HG02610 (cell line): Measurements from ENCODE around the gene MMS19.

Experiments used
- ATAC-seq: cut with Tn5 transposase; IDR thresholded peaks from one replicate; pipeline ENCODE4 v1.9.1; 2021; ENCODE audit warnings: mild to moderate bottlenecking, moderate library complexity; ENCODE audit not compliant: unreplicated experiment

The MMS19 gene, protein sequence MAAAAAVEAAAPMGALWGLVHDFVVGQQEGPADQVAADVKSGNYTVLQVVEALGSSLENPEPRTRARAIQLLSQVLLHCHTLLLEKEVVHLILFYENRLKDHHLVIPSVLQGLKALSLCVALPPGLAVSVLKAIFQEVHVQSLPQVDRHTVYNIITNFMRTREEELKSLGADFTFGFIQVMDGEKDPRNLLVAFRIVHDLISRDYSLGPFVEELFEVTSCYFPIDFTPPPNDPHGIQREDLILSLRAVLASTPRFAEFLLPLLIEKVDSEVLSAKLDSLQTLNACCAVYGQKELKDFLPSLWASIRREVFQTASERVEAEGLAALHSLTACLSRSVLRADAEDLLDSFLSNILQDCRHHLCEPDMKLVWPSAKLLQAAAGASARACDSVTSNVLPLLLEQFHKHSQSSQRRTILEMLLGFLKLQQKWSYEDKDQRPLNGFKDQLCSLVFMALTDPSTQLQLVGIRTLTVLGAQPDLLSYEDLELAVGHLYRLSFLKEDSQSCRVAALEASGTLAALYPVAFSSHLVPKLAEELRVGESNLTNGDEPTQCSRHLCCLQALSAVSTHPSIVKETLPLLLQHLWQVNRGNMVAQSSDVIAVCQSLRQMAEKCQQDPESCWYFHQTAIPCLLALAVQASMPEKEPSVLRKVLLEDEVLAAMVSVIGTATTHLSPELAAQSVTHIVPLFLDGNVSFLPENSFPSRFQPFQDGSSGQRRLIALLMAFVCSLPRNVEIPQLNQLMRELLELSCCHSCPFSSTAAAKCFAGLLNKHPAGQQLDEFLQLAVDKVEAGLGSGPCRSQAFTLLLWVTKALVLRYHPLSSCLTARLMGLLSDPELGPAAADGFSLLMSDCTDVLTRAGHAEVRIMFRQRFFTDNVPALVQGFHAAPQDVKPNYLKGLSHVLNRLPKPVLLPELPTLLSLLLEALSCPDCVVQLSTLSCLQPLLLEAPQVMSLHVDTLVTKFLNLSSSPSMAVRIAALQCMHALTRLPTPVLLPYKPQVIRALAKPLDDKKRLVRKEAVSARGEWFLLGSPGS

DNA sequence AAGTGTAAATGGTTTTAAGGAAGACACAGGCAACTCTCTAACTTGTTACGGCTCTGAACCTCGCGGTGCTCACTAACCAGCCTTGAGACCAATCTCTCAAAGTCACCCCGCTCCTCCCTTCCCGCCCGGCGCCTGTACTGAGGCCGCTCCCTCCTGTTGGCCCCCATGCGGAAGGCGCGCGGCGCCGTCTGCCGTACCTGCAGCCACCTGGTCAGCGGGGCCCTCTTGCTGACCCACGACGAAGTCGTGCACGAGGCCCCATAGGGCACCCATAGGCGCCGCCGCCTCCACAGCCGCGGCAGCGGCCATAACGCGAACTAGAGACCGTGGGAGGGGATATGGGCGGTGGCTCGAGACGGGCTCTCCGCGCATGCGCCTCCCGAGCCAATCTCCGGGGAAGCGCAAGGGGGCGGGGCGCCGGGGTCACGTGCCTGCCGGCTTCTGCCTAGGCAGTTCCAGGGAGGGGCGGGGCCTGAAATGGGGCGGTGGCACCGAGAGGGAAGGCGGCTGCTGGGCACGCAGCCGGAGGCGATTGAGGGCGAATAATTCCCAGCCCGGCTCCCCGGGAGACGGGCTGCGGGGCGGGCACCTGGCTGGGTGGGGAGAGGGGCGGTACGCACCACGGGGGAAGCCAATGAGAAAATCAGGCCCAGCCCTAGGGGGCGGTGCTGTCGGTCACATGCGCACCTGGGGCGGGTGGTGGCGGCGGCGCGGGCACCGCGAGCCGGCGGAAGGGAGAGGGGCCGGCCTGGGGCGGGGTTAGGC lies at the start of gene MMS19:
Gene MMS19, minus strand, starts transcription at position 347 of the 765 bp plus-strand sequence. Its CDS starts 38 bp downstream, at position 309.
- peak; percentile 94 for ATAC-seq

DNA sequence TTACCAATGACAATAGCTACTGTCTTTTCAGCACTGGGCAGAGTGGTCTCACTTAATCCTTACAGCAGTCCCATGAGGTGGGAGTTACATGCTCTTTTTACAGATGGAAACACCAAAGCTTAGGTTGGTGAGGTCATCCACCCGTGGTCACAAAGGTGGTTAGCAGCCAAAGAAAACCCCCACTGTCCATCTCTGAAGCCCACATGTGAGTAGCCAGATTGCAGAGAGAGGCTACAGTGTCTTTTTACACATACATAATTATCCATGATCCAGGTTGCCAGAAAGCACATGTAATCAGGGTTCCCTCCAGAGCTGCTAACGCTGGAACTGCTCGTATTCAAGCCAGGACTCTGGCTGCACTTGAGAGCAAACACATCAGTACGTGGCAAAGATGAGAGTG lies 49.7 kb upstream of the MMS19 start:
- ATAC-seq: no peak

DNA sequence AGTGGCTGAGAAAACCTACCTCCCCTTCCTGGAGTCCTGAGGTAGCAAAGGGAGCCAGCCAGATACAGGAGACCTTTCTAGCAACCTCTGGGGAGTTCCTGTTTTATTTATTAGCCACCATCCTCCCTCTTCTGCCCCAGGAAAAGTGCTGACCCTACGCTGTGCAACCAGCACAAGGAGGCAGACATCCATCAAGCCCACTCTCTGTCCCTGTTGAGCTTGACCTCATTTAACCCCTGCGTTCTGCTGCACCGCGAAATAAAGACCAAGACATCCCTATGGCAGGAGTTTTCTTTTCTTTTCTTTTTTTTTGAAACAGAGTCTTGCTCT lies 49.0 kb upstream of the MMS19 start:
- ATAC-seq: no peak

DNA sequence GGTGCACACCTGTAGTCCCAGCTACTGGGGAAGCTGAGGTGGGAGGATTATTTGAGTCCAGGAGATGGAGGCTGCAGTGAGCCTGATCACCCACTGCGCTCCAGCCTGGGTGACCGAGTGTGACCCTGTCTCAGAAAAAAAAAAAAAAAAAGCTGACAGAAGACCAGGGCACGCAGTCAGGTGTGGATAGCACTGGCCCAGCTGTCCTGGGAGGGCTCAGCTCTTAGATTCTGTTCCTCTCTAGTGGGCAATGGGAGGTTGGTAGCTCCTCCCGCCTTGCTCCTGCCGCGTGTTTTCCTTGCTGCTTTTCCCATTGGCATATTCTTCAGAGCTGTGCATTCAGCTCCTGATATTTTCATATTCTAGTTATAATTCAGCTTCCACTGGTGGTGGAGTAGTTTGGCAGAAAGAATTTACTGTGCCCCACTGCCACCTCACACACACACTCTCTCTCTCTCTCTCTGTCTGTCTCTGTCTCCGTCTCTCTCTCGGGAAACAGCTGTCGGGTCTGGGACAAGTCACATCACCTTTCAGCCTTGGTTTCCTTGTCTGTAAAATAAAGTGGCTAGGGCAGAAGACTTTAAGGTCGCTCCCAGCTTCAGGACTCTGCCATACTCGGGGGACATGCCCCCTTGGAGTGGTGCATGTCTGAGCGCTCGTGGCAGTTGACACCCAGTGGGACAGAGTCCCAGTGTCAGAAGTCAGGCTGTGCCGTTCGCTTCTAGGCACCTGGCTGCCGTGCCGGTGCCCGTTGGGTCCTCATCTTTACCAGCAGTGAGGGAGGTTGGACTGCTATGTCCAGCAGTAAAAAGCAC lies 48.4 kb upstream of the MMS19 start:
- no peak for ATAC-seq

DNA sequence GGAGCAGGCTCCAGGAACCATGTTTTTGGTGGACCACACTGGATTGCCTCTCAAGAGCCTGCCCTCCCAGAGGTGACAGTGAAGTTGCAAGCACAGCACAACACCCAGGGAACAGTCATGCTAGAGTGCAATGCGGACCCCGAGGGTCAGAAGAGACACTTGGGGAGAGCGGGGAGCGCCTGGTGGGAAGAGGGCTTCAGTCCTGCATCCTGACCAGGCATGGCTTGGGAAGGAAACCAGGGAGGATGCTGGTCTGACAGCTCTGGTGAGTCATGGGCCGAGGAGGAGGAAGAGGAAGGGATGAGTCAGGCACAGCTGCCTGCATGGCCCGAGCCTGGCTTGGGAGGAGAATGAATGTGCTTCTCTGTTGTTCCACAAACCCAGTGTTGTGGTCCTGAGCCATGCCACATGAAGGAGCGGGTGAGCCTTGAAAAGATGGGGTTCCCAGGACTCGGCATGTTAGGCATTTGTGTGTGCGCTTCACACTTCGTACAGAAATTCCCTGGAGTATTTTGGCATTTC lies 44.9 kb upstream of the MMS19 start:
- peak; percentile 61 for ATAC-seq

DNA sequence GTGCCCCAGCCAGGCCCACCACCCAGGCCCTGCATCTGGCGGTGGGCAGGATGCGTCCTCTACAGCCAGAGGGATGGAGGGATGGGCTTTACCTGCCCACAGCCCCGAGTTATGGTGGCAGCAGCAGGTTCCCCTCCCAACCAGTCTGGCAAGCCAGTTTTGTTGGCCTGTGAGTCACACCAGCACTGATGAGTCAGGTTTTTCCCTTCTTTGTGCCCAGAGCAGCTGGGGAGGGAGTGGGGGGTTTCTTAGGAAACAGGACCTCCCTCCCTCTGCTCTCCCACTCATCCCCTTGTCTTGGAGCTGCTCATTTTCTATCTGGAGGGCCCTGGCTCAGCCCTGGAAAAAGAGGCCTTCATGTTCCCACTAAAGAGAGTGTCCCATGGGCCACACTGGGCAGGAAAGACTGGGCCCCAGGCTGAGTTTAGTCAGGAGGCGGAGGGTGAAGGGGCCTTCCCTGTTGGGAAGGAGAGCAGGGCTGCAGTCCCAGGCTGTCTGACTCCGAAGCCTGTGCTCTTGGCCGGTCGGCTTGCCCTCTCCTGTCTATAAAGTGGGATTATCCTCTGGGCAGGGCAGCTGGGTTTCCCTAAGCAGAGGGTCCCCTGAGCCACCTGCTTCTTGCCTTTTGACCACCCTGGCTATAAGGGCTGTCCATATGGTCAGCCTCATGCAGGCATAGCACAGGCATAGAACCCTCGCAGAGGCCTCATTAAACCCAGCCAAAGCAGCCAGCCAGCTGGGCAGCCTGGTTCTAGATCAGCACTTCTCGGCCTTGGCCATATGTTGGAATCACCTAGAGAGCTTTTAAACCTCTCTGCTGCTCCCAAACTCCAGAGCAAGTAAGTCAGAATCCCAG lies 44.2 kb upstream of the MMS19 start:
- ATAC-seq: no peak

DNA sequence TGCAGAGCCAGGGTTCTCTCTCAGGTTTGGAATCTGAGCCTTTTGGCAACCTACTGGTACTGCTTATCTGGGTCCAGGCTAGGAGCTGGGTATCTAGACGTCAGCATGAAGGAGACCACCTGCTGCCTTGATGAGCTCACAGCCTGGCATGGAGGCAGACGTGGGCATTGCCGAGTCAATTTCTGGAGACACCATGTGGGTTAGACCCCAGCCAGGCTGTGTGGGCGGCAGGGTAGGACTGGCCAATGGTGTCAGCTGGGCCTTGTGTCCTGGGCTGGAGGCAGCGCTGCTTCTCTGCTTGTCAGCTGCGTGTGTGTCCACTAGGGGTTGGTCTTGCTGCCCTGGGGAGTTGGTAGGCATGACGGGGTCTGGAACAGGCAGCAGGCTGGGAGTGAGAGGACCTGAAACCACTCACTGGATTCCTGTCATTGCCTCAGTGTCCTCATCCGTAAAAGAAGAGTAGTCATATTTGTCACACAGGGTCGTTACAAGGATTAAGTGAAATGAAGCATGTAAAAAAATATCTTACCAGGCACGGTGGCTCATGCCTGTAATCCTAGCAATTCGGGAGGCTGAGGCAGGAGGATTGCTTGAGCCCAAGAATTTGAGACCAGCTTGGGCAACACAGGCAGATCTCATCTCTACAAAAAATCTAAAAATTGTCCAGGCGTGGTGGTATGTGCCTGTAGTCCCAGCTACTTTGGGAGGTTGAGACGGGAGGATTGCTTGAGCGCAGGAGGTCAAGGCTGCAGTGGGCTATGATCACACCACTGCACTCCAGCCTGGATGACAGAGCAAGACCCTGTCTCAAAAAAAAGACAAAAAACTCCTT lies 42.7 kb upstream of the MMS19 start:
- ATAC-seq: no peak

DNA sequence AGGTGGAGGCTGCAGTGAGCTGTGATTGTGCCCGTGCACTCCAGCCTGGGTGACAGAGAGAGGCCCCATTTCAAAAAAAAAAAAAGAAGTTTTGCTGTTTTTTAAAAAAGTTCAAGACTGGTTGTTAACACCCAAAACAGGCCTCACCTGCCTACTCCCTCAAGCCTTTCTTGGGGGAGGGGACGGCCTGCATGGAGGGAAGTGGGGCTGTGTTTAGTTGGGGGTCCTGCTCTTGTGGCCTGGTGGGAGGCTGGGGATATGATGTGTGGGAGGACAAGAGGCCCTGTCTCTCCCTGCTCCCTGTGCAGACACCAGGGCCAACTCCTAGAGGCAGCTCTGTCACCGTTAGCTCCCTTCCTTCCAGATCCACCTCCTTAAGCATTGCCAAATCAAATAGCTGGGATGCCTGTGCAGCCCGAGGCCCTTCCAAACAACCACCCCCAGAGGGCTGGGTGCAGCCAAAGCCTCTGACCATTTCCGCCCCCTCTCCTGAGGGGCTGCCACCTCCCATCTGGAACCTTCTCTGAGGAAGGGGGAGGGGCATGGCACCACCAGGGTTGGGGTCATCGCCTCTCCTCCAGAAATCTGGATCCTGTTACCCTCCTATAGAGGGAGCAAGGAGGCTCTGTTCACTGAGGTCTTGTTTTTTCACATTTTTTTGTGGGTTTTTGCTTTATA lies 41.4 kb upstream of the MMS19 start:
- no peak for ATAC-seq

DNA sequence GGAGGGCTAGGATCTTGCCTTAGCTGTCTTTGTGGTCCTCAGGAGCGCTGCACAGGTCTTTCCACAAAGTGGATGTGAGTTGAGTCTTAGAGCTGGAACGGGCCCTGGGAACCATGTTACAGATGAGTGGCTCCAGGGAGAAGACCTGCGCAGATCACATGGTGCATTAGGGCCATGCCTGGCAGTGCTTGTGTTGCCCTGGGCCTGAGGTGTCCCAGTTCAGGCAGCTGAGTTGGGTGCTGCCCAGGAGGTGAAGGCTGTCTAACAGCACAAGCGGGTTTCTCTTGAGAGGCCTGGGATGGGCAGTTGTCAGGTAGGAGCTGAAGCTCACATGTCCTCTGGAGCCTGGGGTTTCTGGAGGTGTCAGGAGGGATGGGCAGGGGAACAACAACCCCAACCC lies 40.6 kb upstream of the MMS19 start:
- ATAC-seq: no peak

DNA sequence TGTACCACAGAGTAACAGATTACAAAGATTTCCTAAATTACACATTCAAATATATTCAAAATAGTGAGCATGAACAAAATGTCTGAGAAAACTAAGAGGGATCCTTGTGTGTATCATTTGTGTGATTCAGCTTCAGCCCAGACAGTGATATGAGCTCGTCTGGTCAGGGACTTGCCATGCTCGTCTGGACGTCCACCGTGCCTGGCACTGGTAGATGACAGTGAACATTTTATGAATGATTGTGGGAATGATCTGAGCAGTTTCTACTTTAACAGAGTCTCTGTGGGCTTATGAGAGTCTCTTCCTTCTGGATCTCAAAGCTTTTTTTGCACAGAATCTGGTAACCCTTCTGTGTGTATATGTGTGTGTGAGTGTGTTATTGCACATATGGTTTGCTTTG lies 40.2 kb upstream of the MMS19 start:
- ATAC-seq: no peak

DNA sequence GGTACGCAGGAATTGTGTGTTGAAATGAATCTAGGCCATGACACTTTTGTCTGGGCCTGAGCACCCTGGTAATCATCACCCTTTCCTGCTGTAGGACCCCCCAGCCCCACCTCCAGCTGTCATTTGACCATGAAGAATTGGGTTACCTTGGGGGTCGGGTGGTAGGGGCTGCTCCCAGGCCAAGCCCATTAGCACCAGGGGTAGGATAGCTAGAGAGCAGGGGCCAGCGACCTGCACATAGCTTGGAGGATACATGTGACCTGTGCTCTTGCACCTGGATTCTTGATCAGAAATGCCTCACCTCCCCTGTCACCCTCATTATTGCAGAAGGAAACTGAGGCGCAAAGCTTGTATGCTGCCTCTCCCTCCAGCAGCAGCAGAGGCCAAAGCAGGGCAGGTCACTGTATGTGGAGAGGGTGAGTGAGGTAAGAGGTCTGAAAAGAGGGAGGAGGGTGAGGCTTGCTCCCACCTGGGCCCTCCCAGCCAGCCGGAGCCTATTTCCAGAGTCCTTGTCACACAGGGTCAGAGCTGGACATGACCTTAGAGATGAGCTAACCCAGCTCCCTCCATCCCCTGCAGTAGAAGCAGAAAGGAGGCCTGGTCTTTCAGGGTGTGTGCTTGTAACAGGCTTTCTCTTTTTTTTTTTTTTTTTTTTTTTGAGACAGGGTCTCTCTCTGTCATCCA lies 39.1 kb upstream of the MMS19 start:
- no peak for ATAC-seq

DNA sequence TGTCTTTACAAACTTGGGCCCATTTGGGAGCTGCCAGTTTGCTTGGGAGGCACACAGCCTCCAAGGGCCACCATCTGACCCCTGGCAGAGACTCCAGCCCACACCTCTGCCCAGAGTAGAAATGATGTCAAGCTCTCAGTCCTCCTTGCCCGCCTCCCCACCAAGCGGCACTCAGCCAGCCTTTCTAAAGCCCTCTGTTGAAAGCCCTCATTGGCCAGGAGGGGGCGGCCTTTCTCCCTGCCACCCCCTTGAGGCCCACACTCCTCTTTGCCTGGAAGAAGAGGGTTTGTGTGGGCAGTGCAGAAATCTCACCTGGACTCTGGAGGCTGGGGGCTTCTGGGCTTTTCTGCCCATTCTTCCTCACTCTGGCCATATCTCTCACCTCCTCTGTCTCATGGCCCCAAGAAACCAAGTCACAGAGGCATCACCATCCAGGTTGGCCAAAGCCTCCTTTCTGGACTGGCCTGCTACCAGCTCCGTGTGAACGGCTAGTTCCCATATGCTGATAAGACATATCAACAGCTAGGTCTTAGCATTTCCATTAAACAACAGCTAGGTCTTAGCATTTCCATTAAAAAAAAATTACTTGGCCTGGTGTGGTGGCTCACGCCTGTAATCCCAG lies 36.6 kb upstream of the MMS19 start:
- no peak for ATAC-seq

DNA sequence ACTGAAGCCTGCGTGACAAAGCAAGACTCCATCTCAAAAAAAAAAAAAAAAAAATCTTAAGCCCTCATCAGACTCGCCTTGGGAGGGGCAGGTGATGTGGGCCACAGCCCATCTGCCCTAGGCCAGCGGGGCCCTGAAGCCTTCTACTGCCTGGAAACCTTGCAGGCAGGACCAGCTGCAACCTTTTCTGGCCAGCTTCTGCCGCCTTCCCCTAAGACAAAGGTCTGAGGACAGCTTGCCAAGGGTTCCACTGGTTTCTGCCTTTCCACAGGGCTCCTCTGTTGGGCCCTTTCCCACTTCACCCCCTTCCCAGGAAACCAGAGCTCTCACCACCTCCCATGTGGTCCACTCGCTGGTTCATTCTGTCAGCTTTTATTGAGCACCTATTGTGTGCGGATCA lies 35.7 kb upstream of the MMS19 start:
- ATAC-seq: no peak

DNA sequence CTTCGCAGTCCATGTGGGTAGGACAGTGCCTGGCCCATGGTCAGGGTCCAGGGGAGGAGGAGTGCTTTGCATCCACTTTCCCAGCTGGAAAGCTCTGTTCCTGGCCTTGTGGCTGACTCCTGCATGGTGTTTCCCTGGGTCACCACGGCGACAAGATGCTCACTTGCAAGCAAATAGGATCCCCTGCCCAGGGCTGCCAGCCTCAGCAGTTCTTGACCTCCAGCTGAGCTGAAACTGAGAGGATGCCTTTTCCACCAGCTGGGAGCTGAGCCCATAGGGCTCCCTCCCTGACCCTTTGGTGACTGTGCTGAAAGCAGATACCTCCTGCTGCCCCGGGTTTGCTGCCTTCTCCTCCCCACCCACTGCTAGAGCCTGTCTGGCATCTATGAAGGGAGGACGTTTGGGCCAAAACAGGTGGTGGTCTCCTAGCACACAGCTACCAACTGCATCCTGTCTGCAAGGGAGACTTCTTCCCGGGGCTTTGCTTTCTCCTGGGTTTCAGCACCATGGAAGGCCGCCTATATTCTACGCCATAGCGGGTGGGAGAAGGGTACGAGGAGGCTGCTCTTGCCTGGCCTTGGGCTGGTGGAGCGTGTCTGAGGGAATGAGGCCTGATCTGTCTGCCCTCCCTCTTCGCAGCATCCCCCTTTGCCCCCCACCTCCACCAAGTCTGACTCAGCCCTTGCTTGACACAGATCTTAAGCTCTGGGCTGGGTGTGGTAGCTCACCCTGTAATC lies 34.9 kb upstream of the MMS19 start:
- no peak for ATAC-seq

DNA sequence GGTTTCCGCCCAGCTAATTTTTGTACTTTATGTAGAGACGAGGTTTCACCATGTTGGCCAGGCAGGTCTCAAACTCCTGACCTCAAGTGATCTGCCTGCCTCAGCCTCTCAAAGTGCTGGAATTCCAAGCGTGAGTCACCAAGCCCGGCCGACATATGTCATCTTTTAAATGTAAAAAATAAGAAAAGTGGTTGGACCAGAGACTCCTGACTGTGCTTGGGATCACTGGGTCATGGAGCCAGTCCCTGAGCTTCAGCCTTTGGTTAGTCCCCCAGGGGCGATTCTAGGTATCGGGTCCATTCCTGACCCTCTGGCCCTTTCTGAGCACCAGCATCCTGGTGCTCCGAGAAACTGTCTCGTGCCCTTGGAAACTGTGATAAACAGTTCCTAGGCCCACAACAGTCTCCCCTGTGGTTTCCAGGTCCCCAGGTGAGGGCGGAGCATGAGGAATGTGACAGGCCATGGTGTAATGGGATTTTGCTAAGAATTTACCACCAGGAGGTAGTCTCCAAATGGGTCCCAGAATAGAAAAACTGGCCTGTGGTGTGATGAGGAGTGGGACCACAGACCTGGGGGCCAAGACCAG lies 33.3 kb upstream of the MMS19 start:
- no peak for ATAC-seq
